Calu3 (cell line): ENCODE results near the gene SMAGP. TPM values are rescaled to one million over a fixed set of nuclear protein-coding genes. Genes with fewer than 3 reads are reported as not detected.

Source experiments
- BruUV-seq: library from RNA; stranded (reverse); fragments of 400-500 nt; replicated peaks from 2 replicates; lab custom pipeline; 2021; lab: Mats Ljungman, UMichigan
- CTCF ChIA-PET: fragments of 300-600 bp; sonication (Branson Sonifier 250); formaldehyde crosslinking; loops from one replicate; lab custom pipeline; 2022; ENCODE audit warnings: antibody characterized with exemption; lab: Charles Lee
- DNase-seq: peaks from one replicate; pipeline ENCODE4 v3.0.0; 2022
- H3K27ac Mint-ChIP-seq: one replicate; pipeline ENCODE4 v1.8.0; 2022; ENCODE audit warnings: mixed read lengths; ENCODE audit not compliant: unreplicated experiment
- H3K27me3 Mint-ChIP-seq: one replicate; pipeline ENCODE4 v1.8.0; 2022; ENCODE audit warnings: mixed read lengths; ENCODE audit not compliant: unreplicated experiment
- H3K36me3 Mint-ChIP-seq: one replicate; pipeline ENCODE4 v1.8.0; 2022; ENCODE audit warnings: mild to moderate bottlenecking, moderate library complexity, mixed read lengths; ENCODE audit not compliant: insufficient read depth, unreplicated experiment
- H3K4me1 Mint-ChIP-seq: one replicate; pipeline ENCODE4 v1.8.0; 2022; ENCODE audit warnings: mild to moderate bottlenecking, low read depth, mixed read lengths; ENCODE audit not compliant: unreplicated experiment
- H3K4me3 Mint-ChIP-seq: one replicate; pipeline ENCODE4 v1.8.0; 2022; ENCODE audit warnings: mild to moderate bottlenecking, low read depth, moderate library complexity, mixed read lengths; ENCODE audit not compliant: unreplicated experiment
- H3K9me3 Mint-ChIP-seq: one replicate; pipeline ENCODE4 v1.8.0; 2022; ENCODE audit warnings: low read depth, mixed read lengths; ENCODE audit not compliant: unreplicated experiment
- intact Hi-C: fragments of 100-400 bp; cut with micrococcal nuclease; formaldehyde crosslinking; loops from one replicate; pipeline ENCODE4 v1.10.0; 2022; ENCODE audit not compliant: unreplicated experiment
- total RNA-seq: library from RNA; stranded (reverse); gene quantifications from 2 replicates; pipeline ENCODE4 v1.2.3, GENCODE V29; 2022
- TF ChIP-seq, protein P1 (sequence below): fragments of 200-600 bp; IDR thresholded peaks from one replicate; pipeline ENCODE4 v1.8.0; 2022; ENCODE audit warnings: antibody characterized with exemption; ENCODE audit not compliant: unreplicated experiment

SMAGP gene
- total RNA-seq, 1 experiment from 2014 or later, result 60.9 TPM

DNA sequence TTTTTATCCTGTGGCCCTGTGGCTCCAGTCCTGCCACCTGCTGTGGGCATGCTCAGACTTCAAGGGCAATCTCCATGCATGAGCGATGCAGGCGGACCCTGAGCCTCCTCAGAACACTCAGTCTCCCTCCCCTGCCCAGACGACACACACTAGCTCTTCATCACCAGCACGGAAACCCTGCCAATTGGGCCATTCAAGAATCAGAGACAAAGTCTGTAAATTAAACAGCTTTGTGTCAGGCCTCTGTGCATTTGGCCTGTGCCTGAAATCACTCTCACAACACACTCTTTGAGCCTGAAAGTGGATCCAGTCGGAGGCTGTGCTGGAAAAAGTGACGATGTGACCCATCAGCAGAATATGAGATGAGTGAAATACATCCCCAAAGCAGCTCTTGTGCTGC is 64.9 kb downstream of the SMAGP start:
- no peak overlapping the region for H3K4me3 Mint-ChIP-seq
- no peaks in the 10 kb centered on the region for H3K9me3 Mint-ChIP-seq
- CTCF ChIA-PET, result no interaction called here
- intact Hi-C loops, result no loop called here
- H3K36me3 Mint-ChIP-seq, result no peaks in the 10 kb centered on the region
- no peak for DNase-seq
- no peak overlapping the region for H3K27ac Mint-ChIP-seq
- TF ChIP-seq, protein P1, sequence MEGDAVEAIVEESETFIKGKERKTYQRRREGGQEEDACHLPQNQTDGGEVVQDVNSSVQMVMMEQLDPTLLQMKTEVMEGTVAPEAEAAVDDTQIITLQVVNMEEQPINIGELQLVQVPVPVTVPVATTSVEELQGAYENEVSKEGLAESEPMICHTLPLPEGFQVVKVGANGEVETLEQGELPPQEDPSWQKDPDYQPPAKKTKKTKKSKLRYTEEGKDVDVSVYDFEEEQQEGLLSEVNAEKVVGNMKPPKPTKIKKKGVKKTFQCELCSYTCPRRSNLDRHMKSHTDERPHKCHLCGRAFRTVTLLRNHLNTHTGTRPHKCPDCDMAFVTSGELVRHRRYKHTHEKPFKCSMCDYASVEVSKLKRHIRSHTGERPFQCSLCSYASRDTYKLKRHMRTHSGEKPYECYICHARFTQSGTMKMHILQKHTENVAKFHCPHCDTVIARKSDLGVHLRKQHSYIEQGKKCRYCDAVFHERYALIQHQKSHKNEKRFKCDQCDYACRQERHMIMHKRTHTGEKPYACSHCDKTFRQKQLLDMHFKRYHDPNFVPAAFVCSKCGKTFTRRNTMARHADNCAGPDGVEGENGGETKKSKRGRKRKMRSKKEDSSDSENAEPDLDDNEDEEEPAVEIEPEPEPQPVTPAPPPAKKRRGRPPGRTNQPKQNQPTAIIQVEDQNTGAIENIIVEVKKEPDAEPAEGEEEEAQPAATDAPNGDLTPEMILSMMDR, result no peak
- peaks cover under 1% of the 10 kb centered on the region for H3K27me3 Mint-ChIP-seq
- no peaks in the 10 kb centered on the region for H3K4me1 Mint-ChIP-seq
- BruUV-seq, result no TSS peak

DNA sequence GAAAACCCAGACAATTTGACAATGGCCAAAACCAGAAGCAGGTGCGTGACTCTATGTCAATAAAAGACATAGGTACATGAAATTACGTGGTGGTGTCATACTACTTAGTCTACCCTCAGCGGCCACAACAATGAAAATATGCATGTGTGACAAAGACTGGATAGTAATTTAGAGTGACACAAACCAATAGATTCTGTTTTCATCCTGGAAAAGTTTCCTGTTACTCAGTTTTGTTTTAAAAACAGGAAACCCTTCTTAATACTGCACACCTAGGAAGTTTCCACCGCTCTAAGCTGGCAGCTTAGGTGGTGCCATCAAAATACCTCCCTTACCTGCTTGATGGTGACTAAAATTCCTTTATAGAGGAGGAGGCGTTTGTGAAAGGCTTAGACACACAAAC is 67.5 kb downstream of the SMAGP start:
- no TSS peak for BruUV-seq
- TF ChIP-seq, protein P1, result no peak
- H3K27ac Mint-ChIP-seq, result peak overlapping the region; percentile 61
- H3K36me3 Mint-ChIP-seq, result no peaks in the 10 kb centered on the region
- H3K4me1 Mint-ChIP-seq, result no peaks in the 10 kb centered on the region
- no peaks in the 10 kb centered on the region for H3K9me3 Mint-ChIP-seq
- CTCF ChIA-PET, result no interaction called here
- no peaks in the 10 kb centered on the region for H3K27me3 Mint-ChIP-seq
- H3K4me3 Mint-ChIP-seq, result no peak overlapping the region
- no peak for DNase-seq
- intact Hi-C loops, result no loop called here

DNA sequence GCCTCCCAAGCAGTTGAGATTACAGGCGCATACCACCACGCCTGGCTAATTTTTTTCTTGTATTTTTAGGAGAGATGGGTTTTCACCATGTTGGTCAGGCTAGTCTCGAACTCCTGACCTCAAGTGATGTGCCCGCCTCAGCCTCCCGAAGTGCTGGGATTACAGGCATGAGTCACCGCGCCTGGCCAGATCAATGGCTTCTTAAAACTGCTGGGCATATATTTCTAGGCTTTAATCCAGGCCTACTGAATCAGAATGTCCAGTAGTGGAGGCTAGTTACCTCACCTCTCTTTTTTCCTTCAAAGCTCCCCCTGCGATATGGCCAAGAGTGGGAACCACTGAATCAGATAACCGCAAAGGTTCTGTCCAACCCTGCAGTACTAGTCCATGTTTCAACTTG is 69.4 kb downstream of the SMAGP start:
- TF ChIP-seq, protein P1, result no peak
- H3K9me3 Mint-ChIP-seq, result no peaks in the 10 kb centered on the region
- H3K27me3 Mint-ChIP-seq, result no peaks in the 10 kb centered on the region
- CTCF ChIA-PET, result no interaction called here
- BruUV-seq, result no TSS peak
- H3K4me1 Mint-ChIP-seq, result no peaks in the 10 kb centered on the region
- DNase-seq, result no peak
- no peak overlapping the region for H3K4me3 Mint-ChIP-seq
- no peak overlapping the region for H3K27ac Mint-ChIP-seq
- no peaks in the 10 kb centered on the region for H3K36me3 Mint-ChIP-seq
- intact Hi-C loops, result no loop called here

DNA sequence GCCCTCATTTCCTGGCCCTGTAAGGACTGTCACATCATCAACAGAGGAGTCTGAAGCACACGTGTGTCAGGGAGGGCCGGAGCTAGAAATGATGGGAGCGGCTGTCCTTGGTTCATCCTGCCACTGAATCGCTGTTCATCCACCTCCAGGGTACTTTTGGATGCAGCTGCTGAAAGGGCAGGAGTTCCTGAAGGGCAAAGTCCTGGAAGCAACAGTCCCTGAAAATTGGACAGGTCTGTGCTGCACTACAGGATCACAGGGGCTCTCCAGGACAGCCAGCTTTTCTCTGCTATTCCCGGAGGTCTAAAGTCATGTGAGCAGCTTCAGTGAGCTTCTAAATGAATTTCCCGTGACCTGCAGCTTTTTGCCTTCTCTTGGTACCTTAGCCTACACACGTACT is 70.1 kb downstream of the SMAGP start:
- intact Hi-C loops, result no loop called here
- no TSS peak for BruUV-seq
- H3K9me3 Mint-ChIP-seq, result no peaks in the 10 kb centered on the region
- no peak overlapping the region for H3K4me3 Mint-ChIP-seq
- H3K36me3 Mint-ChIP-seq, result no peaks in the 10 kb centered on the region
- TF ChIP-seq, protein P1, result no peak
- H3K27me3 Mint-ChIP-seq, result no peaks in the 10 kb centered on the region
- DNase-seq, result no peak
- no peaks in the 10 kb centered on the region for H3K4me1 Mint-ChIP-seq
- CTCF ChIA-PET, result no interaction called here
- H3K27ac Mint-ChIP-seq, result no peak overlapping the region
